ENCODE results near the gene SLC30A3.

Gene SLC30A3

GRCh38 chr2:27237341-27237945 lies 25.4 kb downstream of the SLC30A3 start:
- no peak for TF ChIP-seq ZFX (IDR thresholded peaks at IDR 0.05; ENCODE audit: borderline replicate concordance)
- TF ChIP-seq CTCF (IDR thresholded peaks at IDR 0.05) = no peak
- H3K27ac ChIP-seq = no peak overlapping the region

GRCh38 chr2:27236626-27237025 lies 26.2 kb downstream of the SLC30A3 start:
- TF ChIP-seq ZFX (IDR thresholded peaks at IDR 0.05; ENCODE audit: borderline replicate concordance) = no peak
- no peak overlapping the region for H3K27ac ChIP-seq

GRCh38 chr2:27236136-27236535 lies 26.7 kb downstream of the SLC30A3 start:
- H3K27ac ChIP-seq = no peak overlapping the region
- TF ChIP-seq ZFX (IDR thresholded peaks at IDR 0.05; ENCODE audit: borderline replicate concordance) = no peak
- TF ChIP-seq CTCF (IDR thresholded peaks at IDR 0.05) = no peak

- H3K27ac ChIP-seq = no peak overlapping the region
- TF ChIP-seq ZFX (IDR thresholded peaks at IDR 0.05; ENCODE audit: borderline replicate concordance) = no peak
- no peak for TF ChIP-seq CTCF (IDR thresholded peaks at IDR 0.05)
Observed at GRCh38 chr2:27233341-27233740, 29.5 kb downstream of the SLC30A3 start.

- H3K27ac ChIP-seq = no peak overlapping the region
- TF ChIP-seq ZFX (IDR thresholded peaks at IDR 0.05; ENCODE audit: borderline replicate concordance) (no peak), CTCF (IDR thresholded peaks at IDR 0.05) (no peak)
Observed at GRCh38 chr2:27231921-27232320, 30.9 kb downstream of the SLC30A3 start.

- TF ChIP-seq ZFX (IDR thresholded peaks at IDR 0.05; ENCODE audit: borderline replicate concordance) (no peak), CTCF (IDR thresholded peaks at IDR 0.05) (no peak)
Observed at GRCh38 chr2:27227501-27227900, 35.3 kb downstream of the SLC30A3 start.

GRCh38 chr2:27225526-27225925 lies 37.3 kb downstream of the SLC30A3 start:
- TF ChIP-seq CTCF (IDR thresholded peaks at IDR 0.05) = no peak
- TF ChIP-seq ZFX (IDR thresholded peaks at IDR 0.05; ENCODE audit: borderline replicate concordance) = no peak
- H3K27ac ChIP-seq = no peak overlapping the region

More at GRCh38 chr2:27227501-27227900, 35.3 kb downstream of the SLC30A3 start:
- H3K27ac ChIP-seq = no peak overlapping the region

GRCh38 chr2:27223416-27223815 lies 39.4 kb downstream of the SLC30A3 start:
- H3K27ac ChIP-seq = no peak overlapping the region
- no peak for TF ChIP-seq ZFX (IDR thresholded peaks at IDR 0.05; ENCODE audit: borderline replicate concordance)
- TF ChIP-seq CTCF (IDR thresholded peaks at IDR 0.05) = no peak
